GM18858 (cell line): ENCODE measurements around the gene GLTP.

ENCODE experiments used
- ATAC-seq: cut with Tn5 transposase; IDR thresholded peaks from one replicate; pipeline ENCODE4 v1.9.1; 2021; ENCODE audit not compliant: unreplicated experiment

The GLTP gene

GRCh38 chr12:109844983-109845823 is 35.1 kb downstream of the GLTP start:
- peak; percentile 58 for ATAC-seq

- ATAC-seq = no peak
These were observed 36.2 kb downstream of the GLTP start for GRCh38 chr12:109844091-109844490.

- no peak for ATAC-seq
These were observed 38.3 kb downstream of the GLTP start for GRCh38 chr12:109842021-109842420.

- no peak for ATAC-seq
These were observed 39.0 kb downstream of the GLTP start for GRCh38 chr12:109841356-109841755.

GRCh38 chr12:109840305-109841074 is 39.9 kb downstream of the GLTP start:
- no peak for ATAC-seq

GRCh38 chr12:109839444-109839843 is 40.9 kb downstream of the GLTP start:
- no peak for ATAC-seq

GRCh38 chr12:109836916-109837315 is 43.4 kb downstream of the GLTP start:
- ATAC-seq = no peak

- ATAC-seq = no peak
These were observed 44.5 kb downstream of the GLTP start for GRCh38 chr12:109835827-109836226.

- no peak for ATAC-seq
These were observed 46.8 kb downstream of the GLTP start, which contains the start of gene TRPV4 for GRCh38 chr12:109833307-109834189. TSS of gene TRPV4 (minus strand) at chr12:109833398. CDS start at chr12:109814796, 18,602 bp downstream.

GRCh38 chr12:109832541-109833306 is 47.6 kb downstream of the GLTP start:
- ATAC-seq = no peak

GRCh38 chr12:109831929-109832328 is 48.4 kb downstream of the GLTP start:
- ATAC-seq = no peak

GRCh38 chr12:109831365-109831764 is 49.0 kb downstream of the GLTP start:
- no peak for ATAC-seq

- no peak for ATAC-seq
These were observed 49.6 kb downstream of the GLTP start for GRCh38 chr12:109830718-109831117.

GRCh38 chr12:109830267-109830666 is 50.1 kb downstream of the GLTP start:
- ATAC-seq = no peak

- no peak for ATAC-seq
These were observed 50.7 kb downstream of the GLTP start for GRCh38 chr12:109829667-109830066.

GRCh38 chr12:109828754-109829511 is 51.4 kb downstream of the GLTP start:
- ATAC-seq = no peak

GRCh38 chr12:109827566-109828550 is 52.5 kb downstream of the GLTP start:
- ATAC-seq = no peak

- ATAC-seq = no peak
These were observed 53.3 kb downstream of the GLTP start for GRCh38 chr12:109827080-109827479.
